Peyer's patch (tissue), 4 donors: ENCODE measurements around the gene ZNF285.

Experiments used
- CTCF ChIP-seq, 6 experiments: fragments of 450-650 bp in 4 of 6; fragments of 200-600 bp in 2 of 6; sonication (generic) in 1 of 6; IDR thresholded peaks; one replicate each; pipeline ENCODE4 v1.5.1; 2017 to 2019; ENCODE audit warnings: antibody characterized with exemption in 6 of 6, mild to moderate bottlenecking in 3 of 6, moderate library complexity in 1 of 6
- POLR2A ChIP-seq, 2 donors: fragments of 450-650 bp; IDR thresholded peaks; one replicate each; pipeline ENCODE4 v1.5.1; 2017; ENCODE audit warnings: antibody characterized with exemption in 2 of 2, mild to moderate bottlenecking in 2 of 2, moderate library complexity in 2 of 2

GRCh38 chr19:44341794-44342193 is 59.6 kb downstream of the ZNF285 start:
- TF ChIP-seq CTCF (IDR thresholded peaks at IDR 0.05) = no peak
- TF ChIP-seq POLR2A (IDR thresholded peaks at IDR 0.05) = no peak
